ENCODE results near the gene TRAK1. TPM values are rescaled to one million over a fixed set of nuclear protein-coding genes. Genes with fewer than 3 reads are reported as not detected.

TRAK1 gene
- total RNA-seq, 2 donors from 2014 or later: 32.3 to 48.0 TPM

- Mint-ChIP-seq H3K27me3 (peaks cover 22 to 23% of the 10 kb centered on the region in 2 donors), H3K4me3 (no peak overlapping the region), H3K9me3 (no peaks in the 10 kb centered on the region), H3K27ac (no peak overlapping the region), H3K36me3 (no peaks in the 10 kb centered on the region), H3K4me1 (ENCODE audit: low read depth in 2 of 2) (no peaks in the 10 kb centered on the region)
- DNase-seq (ENCODE audit: low spot score): no peak
- ATAC-seq: no peak
Observed at GRCh38 chr3:42254566-42254965, 163.4 kb downstream of the TRAK1 start.

- Mint-ChIP-seq H3K27ac (no peak overlapping the region), H3K4me1 (ENCODE audit: low read depth in 2 of 2) (no peaks in the 10 kb centered on the region), H3K4me3 (no peak overlapping the region), H3K27me3 (peaks cover 23 to 28% of the 10 kb centered on the region in 2 donors), H3K36me3 (no peaks in the 10 kb centered on the region), H3K9me3 (no peaks in the 10 kb centered on the region)
- ATAC-seq (no peak), DNase-seq (ENCODE audit: low spot score) (no peak)
Observed at GRCh38 chr3:42256135-42256819, 165.1 kb downstream of the TRAK1 start.

- no peak overlapping the region for H3K4me3 Mint-ChIP-seq
- no peak overlapping the region for H3K27ac Mint-ChIP-seq
- H3K4me1 Mint-ChIP-seq (ENCODE audit: low read depth in 2 of 2): no peaks in the 10 kb centered on the region
- no peaks in the 10 kb centered on the region for H3K9me3 Mint-ChIP-seq
- H3K36me3 Mint-ChIP-seq: no peaks in the 10 kb centered on the region
- DNase-seq (ENCODE audit: low spot score) (no peak), ATAC-seq (peak in 1 of 2 donors; percentile 5)
- H3K27me3 Mint-ChIP-seq: peaks cover 18 to 24% of the 10 kb centered on the region in 2 donors
Observed at GRCh38 chr3:42257007-42257406, 165.8 kb downstream of the TRAK1 start.

- H3K27ac Mint-ChIP-seq: no peak overlapping the region
Observed at GRCh38 chr3:42262525-42262924, 171.4 kb downstream of the TRAK1 start.

GRCh38 chr3:42263354-42264346 lies 172.5 kb downstream of the TRAK1 start:
- H3K4me3 Mint-ChIP-seq: no peak overlapping the region
- H3K27ac Mint-ChIP-seq: no peak overlapping the region
- no peaks in the 10 kb centered on the region for H3K4me1 Mint-ChIP-seq (ENCODE audit: low read depth in 2 of 2)
- DNase-seq (ENCODE audit: low spot score): no peak
- peaks cover 41 to 42% of the 10 kb centered on the region in 2 donors for H3K27me3 Mint-ChIP-seq
- H3K36me3 Mint-ChIP-seq: no peaks in the 10 kb centered on the region
- no peak for ATAC-seq
- no peaks in the 10 kb centered on the region for H3K9me3 Mint-ChIP-seq

More at GRCh38 chr3:42262525-42262924, 171.4 kb downstream of the TRAK1 start:
- H3K4me3 Mint-ChIP-seq: no peak overlapping the region
- H3K4me1 Mint-ChIP-seq (ENCODE audit: low read depth in 2 of 2): no peaks in the 10 kb centered on the region
- no peaks in the 10 kb centered on the region for H3K9me3 Mint-ChIP-seq
- H3K36me3 Mint-ChIP-seq: no peaks in the 10 kb centered on the region
- no peak for ATAC-seq
- no peak for DNase-seq (ENCODE audit: low spot score)
- peaks cover 36% of the 10 kb centered on the region in 2 donors for H3K27me3 Mint-ChIP-seq

GRCh38 chr3:42264399-42265058 lies 173.4 kb downstream of the TRAK1 start:
- H3K4me1 Mint-ChIP-seq (ENCODE audit: low read depth in 2 of 2): no peaks in the 10 kb centered on the region
- H3K27ac Mint-ChIP-seq: no peak overlapping the region
- no peak for ATAC-seq
- DNase-seq (ENCODE audit: low spot score): no peak
- no peak overlapping the region for H3K4me3 Mint-ChIP-seq
- H3K27me3 Mint-ChIP-seq: peaks cover 46 to 51% of the 10 kb centered on the region in 2 donors
- H3K9me3 Mint-ChIP-seq: no peaks in the 10 kb centered on the region
- H3K36me3 Mint-ChIP-seq: no peaks in the 10 kb centered on the region

- no peak overlapping the region for H3K27ac Mint-ChIP-seq
- DNase-seq (ENCODE audit: low spot score): no peak
- peaks cover 44 to 58% of the 10 kb centered on the region in 2 donors for H3K27me3 Mint-ChIP-seq
- H3K4me3 Mint-ChIP-seq: no peak overlapping the region
- H3K4me1 Mint-ChIP-seq (ENCODE audit: low read depth in 2 of 2): no peaks in the 10 kb centered on the region
- H3K36me3 Mint-ChIP-seq: no peaks in the 10 kb centered on the region
- H3K9me3 Mint-ChIP-seq: no peaks in the 10 kb centered on the region
- ATAC-seq: no peak
Observed at GRCh38 chr3:42265059-42265991, 174.2 kb downstream of the TRAK1 start.

GRCh38 chr3:42266085-42266484 lies 174.9 kb downstream of the TRAK1 start, which contains the start of gene CCK:
TSS of gene CCK (minus strand) at chr3:42266185. CDS start at chr3:42263630, 2,555 bp downstream.
- Mint-ChIP-seq H3K4me1 (ENCODE audit: low read depth in 2 of 2) (no peaks in the 10 kb centered on the region), H3K9me3 (no peaks in the 10 kb centered on the region), H3K4me3 (no peak within 1 kb of the TSS), H3K36me3 (no peaks in the 10 kb centered on the region), H3K27ac (no peak within 1 kb of the TSS), H3K27me3 (peaks cover 41 to 65% of the 10 kb centered on the region in 2 donors)
- no peak for ATAC-seq
- DNase-seq (ENCODE audit: low spot score): no peak

GRCh38 chr3:42267878-42268277 lies 176.7 kb downstream of the TRAK1 start:
- Mint-ChIP-seq H3K27ac (no peak overlapping the region), H3K9me3 (no peaks in the 10 kb centered on the region), H3K36me3 (no peaks in the 10 kb centered on the region), H3K27me3 (peaks cover 42 to 68% of the 10 kb centered on the region in 2 donors), H3K4me1 (ENCODE audit: low read depth in 2 of 2) (no peaks in the 10 kb centered on the region), H3K4me3 (no peak overlapping the region)
- ATAC-seq (no peak), DNase-seq (ENCODE audit: low spot score) (no peak)

- Mint-ChIP-seq H3K9me3 (no peaks in the 10 kb centered on the region), H3K27ac (no peak overlapping the region), H3K4me3 (no peak overlapping the region), H3K4me1 (ENCODE audit: low read depth in 2 of 2) (no peaks in the 10 kb centered on the region), H3K27me3 (peaks cover 32 to 54% of the 10 kb centered on the region in 2 donors), H3K36me3 (no peaks in the 10 kb centered on the region)
- DNase-seq (ENCODE audit: low spot score): no peak
- ATAC-seq: no peak
Observed at GRCh38 chr3:42269647-42270046, 178.5 kb downstream of the TRAK1 start.

- no peak overlapping the region for H3K4me3 Mint-ChIP-seq
- peaks cover 36 to 58% of the 10 kb centered on the region in 2 donors for H3K27me3 Mint-ChIP-seq
- no peaks in the 10 kb centered on the region for H3K4me1 Mint-ChIP-seq (ENCODE audit: low read depth in 2 of 2)
- ATAC-seq: no peak
- DNase-seq (ENCODE audit: low spot score): no peak
- H3K9me3 Mint-ChIP-seq: no peaks in the 10 kb centered on the region
- H3K27ac Mint-ChIP-seq: no peak overlapping the region
- H3K36me3 Mint-ChIP-seq: no peaks in the 10 kb centered on the region
Observed at GRCh38 chr3:42270561-42270960, 179.4 kb downstream of the TRAK1 start.

- no peaks in the 10 kb centered on the region for H3K9me3 Mint-ChIP-seq
- H3K4me1 Mint-ChIP-seq (ENCODE audit: low read depth in 2 of 2): no peaks in the 10 kb centered on the region
- DNase-seq (ENCODE audit: low spot score) (no peak), ATAC-seq (no peak)
- no peak overlapping the region for H3K27ac Mint-ChIP-seq
- no peaks in the 10 kb centered on the region for H3K36me3 Mint-ChIP-seq
- H3K27me3 Mint-ChIP-seq: peaks cover 32 to 50% of the 10 kb centered on the region in 2 donors
- no peak overlapping the region for H3K4me3 Mint-ChIP-seq
Observed at GRCh38 chr3:42271786-42272185, 180.6 kb downstream of the TRAK1 start.

GRCh38 chr3:42273361-42273760 lies 182.2 kb downstream of the TRAK1 start:
- no peaks in the 10 kb centered on the region for H3K9me3 Mint-ChIP-seq
- H3K4me3 Mint-ChIP-seq: no peak overlapping the region
- H3K36me3 Mint-ChIP-seq: no peaks in the 10 kb centered on the region
- H3K27ac Mint-ChIP-seq: no peak overlapping the region
- no peaks in the 10 kb centered on the region for H3K4me1 Mint-ChIP-seq (ENCODE audit: low read depth in 2 of 2)
- ATAC-seq: no peak
- DNase-seq (ENCODE audit: low spot score): no peak
- peaks cover 24 to 37% of the 10 kb centered on the region in 2 donors for H3K27me3 Mint-ChIP-seq
